Small intestine (tissue), 7 donors: Measurements from ENCODE around the gene PGM2. TPM values are rescaled to one million over a fixed set of nuclear protein-coding genes. Genes with fewer than 3 reads are reported as not detected.

Experiments
- DNase-seq, 2 donors: peaks; one replicate each; pipeline versions ENCODE4 v3.0.0 to v3.0.0-alpha.2; 2013
- FAIRE-seq: peaks from 2 replicates; lab custom pipeline; 2012; peaks lifted over from hg19 to GRCh38; lab: Jason Lieb, UNC
- H3K27ac ChIP-seq, 3 donors: one replicate each; pipeline ENCODE4 v1.5.1; 2013; ENCODE audit warnings: low read length in 2 of 3, mild to moderate bottlenecking in 2 of 3, control low read depth in 1 of 3, inconsistent platforms in 1 of 3, low read depth in 1 of 3, moderate library complexity in 1 of 3
- H3K27me3 ChIP-seq, 3 donors: one replicate each; pipeline ENCODE4 v1.6.1; 2013; ENCODE audit warnings: low read length in 3 of 3, inconsistent platforms in 1 of 3; ENCODE audit not compliant: control insufficient read depth in 3 of 3, insufficient read depth in 3 of 3
- H3K36me3 ChIP-seq, 3 donors: one replicate each; pipeline ENCODE4 v1.6.1; 2013; ENCODE audit warnings: low read length in 3 of 3, inconsistent platforms in 1 of 3, low read depth in 1 of 3, mild to moderate bottlenecking in 1 of 3, moderate library complexity in 1 of 3; ENCODE audit not compliant: control insufficient read depth in 3 of 3, insufficient read depth in 2 of 3
- H3K4me1 ChIP-seq, 3 donors: one replicate each; pipeline ENCODE4 v1.6.1; 2013; ENCODE audit warnings: low read length in 2 of 3, inconsistent platforms in 1 of 3, low read depth in 1 of 3, mild to moderate bottlenecking in 1 of 3, moderate library complexity in 1 of 3; ENCODE audit not compliant: control insufficient read depth in 3 of 3, insufficient read depth in 2 of 3
- H3K4me3 ChIP-seq, 3 donors: one replicate each; pipeline ENCODE4 v1.5.1; 2013; ENCODE audit warnings: low read length in 3 of 3, control low read depth in 1 of 3, inconsistent platforms in 1 of 3, low read depth in 1 of 3, mild to moderate bottlenecking in 1 of 3, moderate library complexity in 1 of 3
- H3K9me3 ChIP-seq, 2 donors: one replicate each; pipeline ENCODE4 v1.6.1; 2013; ENCODE audit warnings: low read depth in 1 of 2, low read length in 1 of 2; ENCODE audit not compliant: control insufficient read depth in 2 of 2, insufficient read depth in 1 of 2
- WGBS, 3 donors: extraction: QIAGEN DNeasy Blood & Tissue Kit; methylation state at CpG; one replicate each; pipeline ENCODE4 v1.1.7; 2013; 5-methylcytosine and 5-hydroxymethylcytosine counted together
- polyA plus RNA-seq, 4 donors: library from polyadenylated mRNA; stranded (reverse) in 3 of 4; unstranded in 1 of 4; fragments of 200-250 nt in 3 of 4; fragments of 120-200 nt in 1 of 4; gene quantifications; one replicate each; pipeline versions ENCODE4 v1.2.1 to v1.2.3, GENCODE V29; 2013
- donor health status: healthy with polysubstance abuse.
- donor health status: control.
- donor health status: control.
- donor health status: Bipolar disorder and iron deficiency.
- donor health status: healthy.

PGM2 gene
- polyA plus RNA-seq, 4 donors, result 6.3 to 34.0 (median 11.9) TPM

DNA sequence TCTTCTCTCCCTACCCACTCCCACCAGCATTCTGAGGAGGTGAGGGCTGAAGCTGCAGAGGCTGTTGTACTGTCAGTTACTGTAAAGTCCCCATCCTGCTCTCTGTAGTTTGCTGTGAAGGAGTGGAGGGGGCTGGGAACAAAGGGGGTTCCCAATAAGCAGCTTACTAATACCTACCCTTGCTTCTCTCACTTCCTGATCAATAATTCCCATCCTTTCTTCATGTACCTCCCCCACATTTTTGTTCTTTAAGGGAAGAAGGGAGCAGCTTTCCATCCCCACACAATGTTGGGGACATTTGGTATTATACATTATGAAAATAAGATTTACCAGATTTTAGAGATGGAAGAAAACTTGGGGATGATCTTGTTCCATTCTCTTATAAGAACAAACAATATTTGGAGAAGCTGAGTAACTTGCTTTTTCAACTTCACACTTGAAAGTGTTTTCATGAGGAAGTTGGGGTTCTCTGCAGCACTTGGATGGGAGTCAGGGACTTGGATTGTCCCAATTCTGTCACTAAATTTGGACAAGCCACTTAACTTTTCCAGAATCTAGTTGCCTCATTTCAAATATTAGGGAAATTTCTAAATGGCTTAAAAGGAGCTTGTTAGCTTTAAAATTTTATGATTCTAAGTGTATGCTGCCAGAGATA lies 69.8 kb downstream of the PGM2 start:
- H3K4me3 ChIP-seq, result no peak overlapping the region
- no peak overlapping the region for H3K27ac ChIP-seq
- no peaks in the 10 kb centered on the region for H3K9me3 ChIP-seq
- no peak for DNase-seq
- H3K27me3 ChIP-seq, result peaks cover 0 to 14% (median 0%) of the 10 kb centered on the region in 3 donors
- no peak for FAIRE-seq
- H3K36me3 ChIP-seq, result no peaks in the 10 kb centered on the region
- peaks cover 0 to 3% (median 0%) of the 10 kb centered on the region in 3 donors for H3K4me1 ChIP-seq

DNA sequence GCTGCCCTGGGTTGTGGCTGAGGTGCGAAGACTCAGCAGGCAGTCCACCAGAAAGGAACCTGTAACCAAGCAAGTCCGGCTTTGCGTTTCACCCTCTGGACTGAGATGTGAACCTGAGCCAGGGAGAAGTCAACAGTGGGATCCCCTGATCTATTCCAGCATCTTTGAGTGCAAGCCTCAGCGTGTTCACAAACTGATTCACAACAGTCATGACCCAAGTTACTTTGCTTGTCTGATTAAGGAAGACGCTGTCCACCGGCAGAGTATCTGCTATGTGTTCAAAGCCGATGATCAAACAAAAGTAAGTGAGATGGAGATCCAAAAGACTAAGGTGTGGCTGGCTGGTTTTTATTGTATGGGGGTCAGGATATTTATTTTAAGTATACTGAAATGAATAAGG lies 75.7 kb downstream of the PGM2 start:
- H3K4me1 ChIP-seq, result no peaks in the 10 kb centered on the region
- DNase-seq (no peak), FAIRE-seq (no peak)
- H3K27ac ChIP-seq, result no peak overlapping the region
- no peaks in the 10 kb centered on the region for H3K9me3 ChIP-seq
- H3K27me3 ChIP-seq, result no peaks in the 10 kb centered on the region
- 89 to 90% (median 89%) methylated on average over 7 of the region's 7 CpGs for WGBS, 3 donors
- H3K4me3 ChIP-seq, result no peak overlapping the region
- H3K36me3 ChIP-seq, result no peaks in the 10 kb centered on the region

DNA sequence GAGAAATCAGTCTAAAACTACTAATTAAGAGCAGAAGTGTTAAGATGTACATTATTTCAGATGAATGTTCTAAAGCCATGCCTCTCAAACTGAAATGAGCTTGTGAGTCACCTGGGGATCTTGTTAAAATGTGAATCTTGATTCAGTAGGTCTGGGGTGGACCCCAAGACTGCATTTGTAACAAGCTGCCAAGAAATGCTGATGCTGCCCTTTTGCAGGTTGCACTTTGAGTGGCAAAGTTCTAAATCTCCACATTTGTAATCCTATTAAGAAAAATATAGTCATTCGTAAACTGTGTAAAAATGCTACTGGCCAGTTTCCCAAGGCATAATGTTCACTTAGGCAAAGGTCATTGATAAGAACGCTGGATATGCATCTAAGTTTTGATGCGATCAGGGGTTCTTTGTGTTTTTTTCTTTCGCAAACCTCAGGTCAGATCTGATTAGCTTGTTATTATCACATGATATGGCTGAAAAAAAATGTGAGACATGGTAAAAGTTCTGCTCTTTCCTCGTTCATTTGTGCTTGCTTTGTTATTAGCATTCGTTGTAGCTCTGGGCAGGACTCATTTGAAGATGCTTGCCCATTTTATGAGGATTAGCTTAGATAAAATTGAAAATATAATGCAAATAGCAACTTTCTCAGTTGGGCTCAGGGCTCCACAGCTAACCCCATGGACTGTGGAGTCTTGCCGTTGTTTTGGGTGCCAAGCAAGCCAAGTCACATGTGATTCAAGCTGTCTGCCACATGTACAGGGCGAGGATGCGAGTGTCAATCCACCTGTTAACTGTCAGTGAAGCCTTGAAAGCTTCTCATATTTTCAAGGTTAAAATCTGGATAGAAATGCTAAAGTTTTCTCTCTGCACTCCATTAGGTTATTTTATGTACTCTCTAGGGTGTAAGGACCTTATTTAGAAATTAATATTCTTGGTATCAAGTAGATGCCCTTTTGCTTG lies 76.5 kb downstream of the PGM2 start:
- H3K27ac ChIP-seq, result no peak overlapping the region
- H3K4me1 ChIP-seq, result no peaks in the 10 kb centered on the region
- no peaks in the 10 kb centered on the region for H3K27me3 ChIP-seq
- peak in 1 of 2 donors; percentile 21 for DNase-seq
- no peak overlapping the region for H3K4me3 ChIP-seq
- no peaks in the 10 kb centered on the region for H3K9me3 ChIP-seq
- no peaks in the 10 kb centered on the region for H3K36me3 ChIP-seq
- WGBS, 3 donors, result 33 to 71% (median 52%) methylated on average over 9 of the region's 9 CpGs
- no peak for FAIRE-seq

DNA sequence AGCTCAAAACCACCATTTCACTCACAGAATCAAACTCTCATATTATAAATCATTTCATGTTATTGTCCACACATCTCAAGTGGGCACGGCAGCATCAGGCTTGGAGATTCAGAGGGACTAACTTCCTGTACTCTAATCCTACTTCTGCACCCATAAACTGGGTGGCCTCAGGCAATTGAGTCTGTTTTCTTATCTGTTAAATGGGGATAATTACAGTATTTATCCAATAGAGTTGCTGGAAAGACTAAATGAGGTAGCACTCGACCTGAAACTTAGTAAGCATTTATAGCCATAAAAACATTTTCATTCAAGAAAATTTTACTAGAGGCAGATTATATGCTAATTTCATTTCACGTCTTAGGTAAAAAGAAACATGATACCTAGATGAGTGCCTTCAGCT lies 77.4 kb downstream of the PGM2 start:
- no peak overlapping the region for H3K4me3 ChIP-seq
- FAIRE-seq, result no peak

DNA sequence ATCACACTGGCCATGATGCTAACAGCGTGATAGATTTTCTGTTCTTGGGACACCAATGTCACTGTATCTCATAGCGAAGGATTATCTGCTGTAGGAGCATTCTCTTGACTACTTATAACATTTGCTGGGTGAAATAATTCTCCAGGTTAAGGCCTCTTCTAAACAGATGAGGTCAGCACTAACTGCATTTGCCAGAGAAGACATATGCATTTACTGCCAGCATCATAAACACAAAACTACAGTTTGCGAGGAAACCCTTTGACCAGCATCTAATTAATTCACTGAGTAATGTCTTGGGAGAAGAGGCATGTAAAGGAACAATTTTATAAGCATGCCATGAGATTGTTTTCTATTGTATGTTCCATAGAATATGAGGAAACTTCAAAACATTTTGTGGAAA lies 78.3 kb downstream of the PGM2 start:
- DNase-seq, result no peak

More for the DNA sequence above, 77.4 kb downstream of the PGM2 start:
- H3K9me3 ChIP-seq, result no peaks in the 10 kb centered on the region
- no peaks in the 10 kb centered on the region for H3K27me3 ChIP-seq
- H3K36me3 ChIP-seq, result no peaks in the 10 kb centered on the region
- WGBS, 3 donors, result 61 to 72% (median 64%) methylated on average over 3 of the region's 3 CpGs
- no peak overlapping the region for H3K27ac ChIP-seq
- DNase-seq, result no peak
- no peaks in the 10 kb centered on the region for H3K4me1 ChIP-seq

DNA sequence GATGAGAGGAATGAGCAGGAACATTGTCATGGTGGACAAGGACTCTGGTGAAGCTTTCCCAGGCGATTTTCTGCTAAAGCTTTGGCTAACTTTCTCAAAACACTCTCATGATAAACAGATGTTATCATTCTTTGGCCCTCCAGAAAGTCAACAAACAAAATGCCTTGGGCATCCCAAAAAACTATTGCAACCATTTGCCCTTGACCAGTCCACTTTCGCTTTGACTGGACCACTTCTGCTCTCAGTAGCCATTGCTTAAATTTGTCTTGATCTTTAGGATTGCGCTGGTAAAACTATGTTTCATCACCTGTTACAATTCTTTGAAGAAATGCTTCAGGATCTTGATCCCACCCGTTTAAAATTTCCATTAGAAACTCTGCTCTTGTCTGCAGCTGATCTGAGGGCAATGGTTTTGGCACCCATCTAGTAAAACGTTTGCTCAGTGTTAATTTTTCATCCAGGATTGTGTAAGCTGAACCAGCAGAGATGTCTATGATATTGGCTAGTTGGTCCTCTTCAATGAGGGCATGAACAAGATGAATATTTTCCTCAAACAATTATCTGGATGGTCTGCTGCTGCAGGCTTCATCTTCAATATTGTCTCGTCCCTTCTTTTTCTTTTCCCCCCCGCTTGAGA lies 79.2 kb downstream of the PGM2 start:
- Histone ChIP-seq H3K36me3 (no peaks in the 10 kb centered on the region), H3K27ac (no peak overlapping the region), H3K27me3 (no peaks in the 10 kb centered on the region), H3K4me1 (no peaks in the 10 kb centered on the region), H3K4me3 (no peak overlapping the region), H3K9me3 (no peaks in the 10 kb centered on the region)
- DNase-seq (no peak), FAIRE-seq (no peak)
- WGBS, 3 donors, result 73 to 78% (median 77%) methylated on average over 7 of the region's 7 CpGs

More for the DNA sequence above, 78.3 kb downstream of the PGM2 start:
- H3K4me1 ChIP-seq, result no peaks in the 10 kb centered on the region
- no peak overlapping the region for H3K27ac ChIP-seq
- no peaks in the 10 kb centered on the region for H3K36me3 ChIP-seq
- no peak for FAIRE-seq
- no peak overlapping the region for H3K4me3 ChIP-seq
- 96 to 97% (median 96%) methylated on average over 3 of the region's 3 CpGs for WGBS, 3 donors
- no peaks in the 10 kb centered on the region for H3K9me3 ChIP-seq
- no peaks in the 10 kb centered on the region for H3K27me3 ChIP-seq

DNA sequence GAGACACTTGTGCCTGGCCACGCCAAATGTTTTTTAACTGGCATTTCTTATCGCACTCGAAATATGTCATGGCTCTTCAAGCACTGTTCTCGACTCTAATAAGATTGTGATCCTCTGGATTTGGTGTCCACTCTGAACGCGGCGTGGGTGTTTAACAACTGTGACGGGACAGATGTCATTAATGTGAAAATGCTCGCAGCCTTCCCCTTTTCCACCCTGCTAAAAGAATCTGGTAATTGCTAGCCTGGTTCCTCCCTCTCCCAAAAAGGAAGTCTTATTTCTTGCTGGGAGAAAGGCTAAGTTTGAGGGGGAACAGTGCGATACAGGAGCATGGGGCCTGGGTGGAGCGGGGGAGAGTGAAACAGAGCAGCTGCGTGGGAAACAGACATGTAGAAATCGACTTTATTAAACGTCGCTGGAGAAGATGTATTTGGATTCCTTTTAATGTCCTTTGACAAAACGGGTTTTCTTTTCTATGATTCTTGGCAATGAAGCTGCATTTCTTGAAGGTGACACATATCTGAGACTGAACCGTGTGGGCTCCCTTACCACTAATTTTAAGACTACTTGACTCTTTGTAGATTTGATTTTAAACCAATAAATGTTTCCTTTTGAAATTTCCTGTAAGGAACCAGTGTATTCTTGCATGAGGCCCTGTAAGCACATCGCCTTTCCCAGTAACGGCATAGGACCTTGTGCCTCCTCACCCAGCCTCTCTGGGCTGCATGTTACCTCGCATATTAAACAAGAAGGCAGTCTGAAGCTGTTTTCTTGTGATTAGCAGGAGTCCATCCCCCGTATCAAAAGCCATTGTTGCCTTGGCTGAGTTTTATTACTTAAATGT lies 82.2 kb downstream of the PGM2 start:
- Histone ChIP-seq H3K4me3 (no peak overlapping the region), H3K9me3 (no peaks in the 10 kb centered on the region), H3K27me3 (no peaks in the 10 kb centered on the region), H3K4me1 (no peaks in the 10 kb centered on the region), H3K36me3 (no peaks in the 10 kb centered on the region), H3K27ac (peak overlapping the region in 1 of 3 donors; percentile 25)
- no peak for FAIRE-seq
- DNase-seq, result no peak
- 79 to 91% (median 87%) methylated on average over 21 of the region's 21 CpGs for WGBS, 3 donors
